ENCODE results near the gene ZNF710.

GRCh38 chr15:90053685-90054466, 52.8 kb downstream of the ZNF710 start:
- TF ChIP-seq CTCF (IDR thresholded peaks at IDR 0.05) = no peak
- TF ChIP-seq POLR2A (IDR thresholded peaks at IDR 0.05) = no peak
